Adrenal gland (tissue), 12 donors: ENCODE results near the gene EPM2A. TPM values are rescaled to one million over a fixed set of nuclear protein-coding genes. Genes with fewer than 3 reads are reported as not detected.

Experiments used
- DNase-seq, 7 donors: peaks; one replicate each; pipeline ENCODE4 v3.0.0-alpha.2; 2019 to 2020
- H3K27ac ChIP-seq, 5 donors: fragments of 200-600 bp; sonication (generic) in 4 of 5; 1 replicate in 3 of 5; 2 replicates in 2 of 5; pipeline versions ENCODE4 v1.5.1 to v1.8.0; 2016 to 2020; ENCODE audit warnings: mild to moderate bottlenecking in 1 of 5
- H3K27me3 ChIP-seq: fragments of 200-600 bp; 2 replicates; pipeline ENCODE4 v1.8.0; 2021
- H3K36me3 ChIP-seq, 2 donors: fragments of 200-600 bp; replicated peaks in 1 of 2; 1 replicate in 1 of 2; 2 replicates in 1 of 2; pipeline versions ENCODE4 v1.5.1 to v1.8.0; 2018 to 2022
- H3K4me1 ChIP-seq, 2 donors: fragments of 200-600 bp; replicated peaks in 1 of 2; 1 replicate in 1 of 2; 2 replicates in 1 of 2; pipeline versions ENCODE4 v1.5.1 to v1.8.0; 2018 to 2021
- H3K4me3 ChIP-seq, 4 donors: fragments of 200-600 bp; sonication (generic) in 3 of 4; one replicate each; pipeline ENCODE4 v1.5.1; 2016 to 2018
- H3K9me3 ChIP-seq, 3 donors: fragments of 200-600 bp; sonication (generic) in 1 of 3; replicated peaks in 1 of 3; 1 replicate in 2 of 3; 2 replicates in 1 of 3; pipeline versions ENCODE4 v1.5.1 to v1.8.0; 2016 to 2021
- CTCF ChIP-seq, 6 experiments: fragments of 450-650 bp in 4 of 6; fragments of 200-600 bp in 2 of 6; sonication (generic) in 1 of 6; IDR thresholded peaks; 1 replicate in 5 of 6; 2 replicates in 1 of 6; pipeline versions ENCODE4 v1.5.1 to v1.8.0; 2016 to 2021; ENCODE audit warnings: antibody characterized with exemption in 6 of 6, mild to moderate bottlenecking in 2 of 6, moderate library complexity in 1 of 6
- POLR2A ChIP-seq, 2 donors: fragments of 450-650 bp; IDR thresholded peaks; one replicate each; pipeline ENCODE4 v1.6.1; 2017; ENCODE audit warnings: antibody characterized with exemption in 2 of 2, mild to moderate bottlenecking in 2 of 2, moderate library complexity in 1 of 2
- WGBS, 4 donors: extraction: QIAGEN DNeasy Blood & Tissue Kit in 2 of 4; methylation state at CpG; one replicate each; pipeline versions ENCODE4 v1.1.5 to v1.1.7; 2013 to 2017; 5-methylcytosine and 5-hydroxymethylcytosine counted together
- intact Hi-C, 2 donors: fragments of 100-400 bp; cut with DNase I; formaldehyde crosslinking; loops; one replicate each; pipeline versions ENCODE4 v1.14.1 to v1.15.0; 2022 to 2023
- polyA plus RNA-seq, 3 donors: library from polyadenylated mRNA; stranded (reverse); fragments of 200-250 nt in 2 of 3; fragments of 350-450 nt in 1 of 3; fragmentation: Illumina TruSeq in 1 of 3; extraction: RNeasy Lipid Tissue Mini Kit (QIAGEN cat#74804) in 1 of 3; gene quantifications; one replicate each; pipeline ENCODE4 v1.2.3, GENCODE V29; 2013 to 2014
- total RNA-seq, 9 donors: library from RNA; depleted of rRNA in 4 of 9; stranded (reverse); fragments of >200 nt in 4 of 9; fragments of 120-200 nt in 1 of 9; fragmentation: NEBNext Ultra II Directional in 1 of 9; extraction: Animal tissue kit (Norgen Biotek cat#: 25700) in 1 of 9; gene quantifications; one replicate each; pipeline versions ENCODE4 v1.1.0 to v1.2.4, GENCODE V29; 2013 to 2023
- donor health status: healthy with polysubstance abuse.
- donor health status: Bipolar disorder and iron deficiency.
- donor health status: DM: yes; HTN: yes; CAD: no.
- donor health status: DM: no; HTN: no; CAD: no.
- donor health status: DM: no; HTN: no; CAD: no.
- donor health status: DM: yes; HTN: yes; CAD: no.

Gene EPM2A
- total and polyA plus RNA-seq, 12 donors: 3.8 to 32.8 (median 13.3) TPM

GRCh38 chr6:145772846-145773245, 37.5 kb upstream of the EPM2A start:
- Histone ChIP-seq H3K27me3 (no peaks in the 10 kb centered on the region), H3K27ac (no peak overlapping the region), H3K4me1 (no peaks in the 10 kb centered on the region), H3K36me3 (no peaks in the 10 kb centered on the region), H3K9me3 (no peaks in the 10 kb centered on the region), H3K4me3 (no peak overlapping the region)
- intact Hi-C loops: no loop called here
- 81 to 84% (median 84%) methylated on average over 1 of the region's 1 CpG for WGBS, 4 donors
- TF ChIP-seq CTCF (IDR thresholded peaks at IDR 0.05) (no peak), POLR2A (IDR thresholded peaks at IDR 0.05) (no peak)
- DNase-seq: no peak

GRCh38 chr6:145765449-145765848, 30.1 kb upstream of the EPM2A start:
- Histone ChIP-seq H3K27ac (no peak overlapping the region), H3K4me1 (no peaks in the 10 kb centered on the region), H3K36me3 (no peaks in the 10 kb centered on the region), H3K9me3 (no peaks in the 10 kb centered on the region), H3K27me3 (no peaks in the 10 kb centered on the region), H3K4me3 (no peak overlapping the region)
- no peak for DNase-seq
- intact Hi-C loops: no loop called here
- no peak for TF ChIP-seq POLR2A (IDR thresholded peaks at IDR 0.05)
- no peak for TF ChIP-seq CTCF (IDR thresholded peaks at IDR 0.05)

- Histone ChIP-seq H3K27ac (no peak overlapping the region), H3K4me3 (no peak overlapping the region), H3K27me3 (no peaks in the 10 kb centered on the region), H3K36me3 (no peaks in the 10 kb centered on the region), H3K4me1 (no peaks in the 10 kb centered on the region), H3K9me3 (no peaks in the 10 kb centered on the region)
- intact Hi-C loops: no loop called here
- no peak for DNase-seq
- TF ChIP-seq POLR2A (IDR thresholded peaks at IDR 0.05) (no peak), CTCF (IDR thresholded peaks at IDR 0.05) (no peak)
These were observed 28.4 kb upstream of the EPM2A start for GRCh38 chr6:145763742-145764141.

- TF ChIP-seq CTCF (IDR thresholded peaks at IDR 0.05) (no peak), POLR2A (IDR thresholded peaks at IDR 0.05) (no peak)
- no peak overlapping the region for H3K4me3 ChIP-seq
These were observed 26.3 kb upstream of the EPM2A start for GRCh38 chr6:145761584-145761983.

More at GRCh38 chr6:145761584-145761983, 26.3 kb upstream of the EPM2A start:
- DNase-seq: no peak
- Histone ChIP-seq H3K27me3 (no peaks in the 10 kb centered on the region), H3K9me3 (no peaks in the 10 kb centered on the region), H3K36me3 (no peaks in the 10 kb centered on the region), H3K4me1 (no peaks in the 10 kb centered on the region), H3K27ac (no peak overlapping the region)
- intact Hi-C loops: no loop called here
